ENCODE results near the gene TRUB2. TPM values are rescaled to one million over a fixed set of nuclear protein-coding genes. Genes with fewer than 3 reads are reported as not detected.

TRUB2 gene
- total and polyA plus RNA-seq, 2 of the 13 experiments (the other 11 are each of a cell fraction or from before 2014, with no cell fraction given): 22.3 to 41.2 TPM

DNA sequence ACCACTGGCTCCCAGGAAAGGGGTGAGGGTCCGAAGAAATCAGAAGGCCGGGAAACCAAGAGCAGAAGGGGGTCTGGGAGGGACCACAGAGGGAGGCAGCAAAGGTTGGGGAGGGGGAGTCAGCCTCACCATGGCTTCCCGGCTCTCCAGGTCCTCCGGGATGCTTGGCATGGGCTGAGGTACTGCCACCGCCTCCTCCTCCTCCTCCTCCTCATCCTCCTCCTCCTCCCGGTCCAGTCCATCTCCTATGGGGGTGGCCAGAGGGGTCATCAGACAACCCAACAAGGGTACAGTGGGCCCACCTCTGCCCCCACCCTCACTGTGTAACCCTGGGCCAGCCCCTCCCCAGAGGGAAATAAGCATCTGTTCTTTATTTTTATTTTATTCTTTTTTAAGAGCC lies 63.9 kb downstream of the TRUB2 start:
- ATAC-seq (no peak), DNase-seq (ENCODE audit: low spot score) (no peak), FAIRE-seq (no peak)
- no peaks in the 10 kb centered on the region for H3K9me3 ChIP-seq (ENCODE audit: low read length)
- peaks cover 7% of the 10 kb centered on the region for H3K4me1 ChIP-seq (ENCODE audit: insufficient read depth, low read length)
- no TSS peak for BruUV-seq (replicated peaks)
- intact Hi-C loops (cut with micrococcal nuclease; ENCODE audit: unreplicated experiment) (no loop called here), in situ Hi-C loops (cut with HindIII; ENCODE audit: extremely low pct_ligation_motif_present, low pct_unique_long_range_greater_than_20kb) (no loop called here)
- no peak overlapping the region for H3K4me2 ChIP-seq (ENCODE audit: low read depth, low read length)
- no peaks in the 10 kb centered on the region for H3K79me2 ChIP-seq (ENCODE audit: insufficient read depth, low read length)
- no peak overlapping the region for H3K4me3 ChIP-seq (replicated peaks in 1 of 3; ENCODE audit: insufficient read depth in 1 of 3, low read depth in 2 of 3, low read length in 3 of 3)
- CTCF ChIA-PET (ENCODE audit: low intra/inter-chr PET ratio, low total read pairs): no interaction called here
- no peak overlapping the region for H3K9ac ChIP-seq (ENCODE audit: insufficient read depth, low read depth, low read length)
- peaks cover 29 to 61% of the 10 kb centered on the region in 2 experiments; a peak in 4 of 5 replicates for H3K36me3 ChIP-seq (replicated peaks in 1 of 2; ENCODE audit: control insufficient read depth in 1 of 2, insufficient read depth in 2 of 2, low read length in 2 of 2)
- no peaks in the 10 kb centered on the region for H3K27me3 ChIP-seq (ENCODE audit: control insufficient read depth in 1 of 2, insufficient read depth in 2 of 2, low read length in 2 of 2)
- TF ChIP-seq SNAPC2 (CRISPR knock-in tag; IDR thresholded peaks at IDR 0.05) (no peak), TOE1 (CRISPR knock-in tag; IDR thresholded peaks at IDR 0.05) (no peak)
- TF ChIP-seq, protein P1, sequence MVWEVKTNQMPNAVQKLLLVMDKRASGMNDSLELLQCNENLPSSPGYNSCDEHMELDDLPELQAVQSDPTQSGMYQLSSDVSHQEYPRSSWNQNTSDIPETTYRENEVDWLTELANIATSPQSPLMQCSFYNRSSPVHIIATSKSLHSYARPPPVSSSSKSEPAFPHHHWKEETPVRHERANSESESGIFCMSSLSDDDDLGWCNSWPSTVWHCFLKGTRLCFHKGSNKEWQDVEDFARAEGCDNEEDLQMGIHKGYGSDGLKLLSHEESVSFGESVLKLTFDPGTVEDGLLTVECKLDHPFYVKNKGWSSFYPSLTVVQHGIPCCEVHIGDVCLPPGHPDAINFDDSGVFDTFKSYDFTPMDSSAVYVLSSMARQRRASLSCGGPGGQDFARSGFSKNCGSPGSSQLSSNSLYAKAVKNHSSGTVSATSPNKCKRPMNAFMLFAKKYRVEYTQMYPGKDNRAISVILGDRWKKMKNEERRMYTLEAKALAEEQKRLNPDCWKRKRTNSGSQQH (CRISPR knock-in tag; IDR thresholded peaks at IDR 0.05; ENCODE audit: low read depth): no peak
- TF ChIP-seq, protein P2, sequence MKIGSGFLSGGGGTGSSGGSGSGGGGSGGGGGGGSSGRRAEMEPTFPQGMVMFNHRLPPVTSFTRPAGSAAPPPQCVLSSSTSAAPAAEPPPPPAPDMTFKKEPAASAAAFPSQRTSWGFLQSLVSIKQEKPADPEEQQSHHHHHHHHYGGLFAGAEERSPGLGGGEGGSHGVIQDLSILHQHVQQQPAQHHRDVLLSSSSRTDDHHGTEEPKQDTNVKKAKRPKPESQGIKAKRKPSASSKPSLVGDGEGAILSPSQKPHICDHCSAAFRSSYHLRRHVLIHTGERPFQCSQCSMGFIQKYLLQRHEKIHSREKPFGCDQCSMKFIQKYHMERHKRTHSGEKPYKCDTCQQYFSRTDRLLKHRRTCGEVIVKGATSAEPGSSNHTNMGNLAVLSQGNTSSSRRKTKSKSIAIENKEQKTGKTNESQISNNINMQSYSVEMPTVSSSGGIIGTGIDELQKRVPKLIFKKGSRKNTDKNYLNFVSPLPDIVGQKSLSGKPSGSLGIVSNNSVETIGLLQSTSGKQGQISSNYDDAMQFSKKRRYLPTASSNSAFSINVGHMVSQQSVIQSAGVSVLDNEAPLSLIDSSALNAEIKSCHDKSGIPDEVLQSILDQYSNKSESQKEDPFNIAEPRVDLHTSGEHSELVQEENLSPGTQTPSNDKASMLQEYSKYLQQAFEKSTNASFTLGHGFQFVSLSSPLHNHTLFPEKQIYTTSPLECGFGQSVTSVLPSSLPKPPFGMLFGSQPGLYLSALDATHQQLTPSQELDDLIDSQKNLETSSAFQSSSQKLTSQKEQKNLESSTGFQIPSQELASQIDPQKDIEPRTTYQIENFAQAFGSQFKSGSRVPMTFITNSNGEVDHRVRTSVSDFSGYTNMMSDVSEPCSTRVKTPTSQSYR (CRISPR knock-in tag; IDR thresholded peaks at IDR 0.05; ENCODE audit: borderline replicate concordance): no peak
- TF ChIP-seq, protein P3, sequence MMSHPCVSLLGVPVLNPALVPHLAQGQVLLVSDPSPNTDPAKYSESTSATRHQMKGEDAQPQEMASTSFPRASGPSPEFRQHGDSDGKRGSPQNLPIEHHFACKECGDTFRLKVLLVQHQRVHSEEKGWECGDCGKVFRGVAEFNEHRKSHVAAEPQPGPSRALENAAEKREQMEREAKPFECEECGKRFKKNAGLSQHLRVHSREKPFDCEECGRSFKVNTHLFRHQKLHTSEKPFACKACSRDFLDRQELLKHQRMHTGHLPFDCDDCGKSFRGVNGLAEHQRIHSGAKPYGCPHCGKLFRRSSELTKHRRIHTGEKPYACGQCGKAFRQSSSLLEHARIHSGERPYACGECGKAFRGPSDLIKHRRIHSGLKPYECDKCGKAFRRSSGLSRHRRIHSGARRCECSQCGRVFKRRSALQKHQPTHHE (CRISPR knock-in tag; IDR thresholded peaks at IDR 0.05; ENCODE audit: borderline replicate concordance): no peak
- no peak overlapping the region for H3K27ac ChIP-seq (ENCODE audit: extremely low read length, insufficient read depth, low read length)
- no peaks in the 10 kb centered on the region for H4K20me1 ChIP-seq (ENCODE audit: insufficient read depth, low read length)
- POLR2A ChIA-PET: no interaction called here
- H2AFZ ChIP-seq (ENCODE audit: low read length): no peak overlapping the region
- 97% methylated on average over 5 of the region's 6 CpGs for WGBS (ENCODE audit: low lambda C conversion rate)
